GM18873 (cell line): Measurements from ENCODE around the gene ASXL2.

Experiments used
- ATAC-seq: cut with Tn5 transposase; IDR thresholded peaks from one replicate; pipeline ENCODE4 v1.9.1; 2021; ENCODE audit warnings: mild to moderate bottlenecking, moderate library complexity, moderate number of reproducible peaks; ENCODE audit not compliant: unreplicated experiment, low FRiP score

The ASXL2 gene

DNA sequence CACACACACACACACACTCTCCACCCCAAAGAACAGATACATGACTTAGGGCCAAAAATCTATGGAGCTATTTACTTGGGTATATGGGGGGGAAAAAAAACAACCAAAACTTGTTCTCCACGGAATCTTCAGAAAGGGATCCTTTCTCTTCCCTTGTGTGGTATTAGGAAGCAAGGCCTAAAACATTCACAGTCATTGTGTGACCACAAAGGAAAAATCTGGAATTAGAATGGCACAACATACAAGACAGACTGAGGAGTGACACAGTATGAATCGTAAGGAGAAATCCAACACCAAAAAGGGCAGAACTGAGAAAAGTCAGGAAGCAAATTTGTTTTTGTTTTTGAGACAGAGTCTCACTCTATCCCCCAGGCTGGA, 70.3 kb downstream of the ASXL2 start:
- no peak for ATAC-seq

DNA sequence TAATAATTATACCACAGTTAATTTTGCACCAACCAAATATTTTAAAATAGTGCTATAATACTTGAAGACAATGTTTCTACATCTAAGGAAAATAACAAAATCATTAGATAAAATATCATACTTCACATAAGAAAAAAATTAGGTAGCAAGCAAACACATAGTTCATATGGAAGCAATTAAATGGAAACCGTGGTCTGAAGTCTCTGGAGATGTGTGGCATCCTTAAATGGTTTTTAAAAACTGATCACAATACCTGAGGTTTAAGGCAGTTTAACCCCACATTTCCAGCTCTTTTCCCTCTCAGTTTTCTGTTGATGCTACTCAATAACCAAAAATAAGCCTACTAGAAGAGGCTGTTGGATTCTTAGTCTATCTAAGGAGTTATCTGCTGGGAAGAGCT, 71.3 kb downstream of the ASXL2 start:
- no peak for ATAC-seq

DNA sequence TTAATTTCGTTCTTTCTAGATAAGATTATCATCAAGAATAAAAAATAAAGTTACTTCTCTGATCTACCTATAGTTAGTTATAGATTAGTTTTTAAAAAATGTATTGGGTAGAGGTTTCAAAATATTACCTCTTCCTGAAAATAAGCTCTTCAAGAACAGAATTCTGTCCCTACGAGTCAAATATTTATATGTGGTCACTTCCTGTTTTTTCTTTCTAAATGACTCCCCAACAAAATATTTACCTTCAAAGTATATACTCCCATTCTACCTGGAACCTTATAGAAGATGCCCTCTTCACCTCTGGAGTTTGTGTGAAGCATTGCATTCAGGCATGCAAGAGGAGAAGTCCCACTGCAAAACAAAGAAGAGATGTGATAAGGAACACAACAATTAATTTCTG, 72.3 kb downstream of the ASXL2 start:
- no peak for ATAC-seq

DNA sequence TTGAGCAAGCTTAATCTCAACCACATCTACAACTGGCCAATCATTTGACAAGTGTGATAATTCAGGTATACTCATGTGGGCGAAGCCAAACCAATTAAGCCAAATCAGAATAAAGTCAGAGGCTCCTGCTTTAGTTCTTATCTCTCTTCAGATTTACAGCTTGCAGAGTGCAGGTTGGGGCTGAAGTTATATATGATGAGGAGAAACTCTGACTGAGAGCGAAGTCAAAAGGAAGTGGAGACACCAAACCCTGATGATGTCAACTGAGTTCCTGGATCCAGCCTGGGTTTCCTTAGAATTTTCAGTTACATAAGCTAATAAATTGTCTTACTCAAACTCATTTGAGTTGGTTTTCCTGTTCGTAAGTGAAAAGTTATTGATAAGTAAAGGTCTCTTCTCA, 73.9 kb downstream of the ASXL2 start:
- ATAC-seq: no peak

DNA sequence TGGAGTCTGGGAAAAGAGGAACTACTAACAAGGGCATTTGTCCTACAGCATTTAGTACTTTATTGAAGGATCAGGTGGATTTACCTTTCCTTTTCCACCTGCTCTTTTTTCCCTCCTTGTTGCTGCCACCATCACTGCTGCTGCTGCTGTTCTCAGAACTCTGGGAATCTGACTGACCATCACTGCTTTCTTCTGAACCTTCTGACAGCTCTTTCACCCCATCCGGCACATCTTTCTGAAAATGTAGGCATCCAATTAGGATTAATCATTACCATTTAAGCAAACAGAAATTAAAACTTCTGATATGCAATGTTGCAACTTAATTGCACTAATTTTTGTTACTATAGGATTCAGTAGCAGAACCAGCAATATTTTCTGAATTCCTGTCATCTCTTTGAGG, 79.0 kb downstream of the ASXL2 start:
- ATAC-seq: no peak

DNA sequence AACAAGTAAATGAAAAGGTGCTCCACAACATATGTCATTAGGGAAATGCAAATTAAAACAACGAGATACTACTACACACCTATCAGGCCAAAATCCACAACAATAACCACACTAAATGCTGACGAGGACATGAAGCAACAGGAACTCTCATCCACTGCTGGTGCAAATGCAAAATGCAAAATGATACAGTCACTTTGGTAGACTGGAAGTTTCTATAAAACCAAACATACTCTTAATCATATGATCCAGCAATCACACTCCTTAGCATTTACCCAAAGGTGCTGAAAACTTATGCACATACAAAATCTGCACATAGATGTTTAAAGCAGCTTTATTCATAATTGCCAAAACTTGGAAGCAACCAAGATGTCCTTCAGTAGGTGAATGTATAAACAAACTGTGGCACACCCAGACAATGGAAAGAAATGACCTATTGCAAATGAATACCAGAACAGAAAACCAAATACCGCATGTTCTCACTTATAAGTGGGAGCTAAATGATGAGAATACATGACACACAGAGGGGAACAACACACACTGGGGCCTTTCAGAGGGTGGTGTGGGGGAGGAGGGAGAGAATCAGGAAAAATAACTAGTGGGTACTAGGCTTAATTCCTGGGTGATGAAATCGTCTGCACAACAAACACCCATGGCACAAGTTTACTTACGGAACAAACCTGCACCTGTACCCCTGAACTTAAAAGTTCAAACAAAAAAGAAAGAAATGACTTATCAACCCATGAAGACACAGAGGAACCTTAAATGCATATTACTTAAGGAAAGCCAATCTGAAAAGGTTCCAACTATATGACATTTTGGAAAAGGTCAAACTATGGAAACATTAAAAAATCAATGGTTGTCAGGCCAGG, 80.4 kb downstream of the ASXL2 start:
- no peak for ATAC-seq

DNA sequence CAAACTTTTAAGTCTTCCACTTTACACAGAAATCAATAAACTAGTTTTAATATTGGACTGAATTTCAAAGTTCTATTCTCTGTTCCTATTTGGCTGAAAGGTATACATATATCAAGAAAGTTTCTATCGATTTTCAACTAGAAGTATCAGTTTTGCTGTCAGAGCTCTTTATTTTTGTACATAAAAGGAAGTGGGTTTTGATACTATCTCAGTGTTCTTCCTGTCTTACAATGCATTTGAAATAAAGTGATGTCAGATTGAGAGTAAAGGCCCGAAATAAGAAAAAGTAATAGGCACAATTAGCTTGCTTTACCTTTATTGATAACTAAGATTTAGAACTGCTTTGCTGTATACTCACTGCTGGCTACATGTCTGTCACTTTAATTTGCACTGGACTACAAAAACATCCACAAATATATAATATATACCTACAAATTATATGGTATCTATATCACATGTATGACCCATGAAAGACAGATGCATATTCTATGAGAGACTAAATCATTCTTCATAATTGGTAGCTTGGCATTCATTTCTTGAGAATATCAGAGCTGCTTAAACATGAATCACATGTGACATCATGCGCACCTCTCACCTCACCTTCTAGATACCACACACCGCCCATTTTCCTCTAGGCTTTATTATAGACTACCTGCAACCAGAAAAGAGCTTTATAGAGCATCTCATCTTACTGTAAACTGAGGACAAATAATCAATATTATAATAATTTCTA, 83.6 kb downstream of the ASXL2 start:
- no peak for ATAC-seq

DNA sequence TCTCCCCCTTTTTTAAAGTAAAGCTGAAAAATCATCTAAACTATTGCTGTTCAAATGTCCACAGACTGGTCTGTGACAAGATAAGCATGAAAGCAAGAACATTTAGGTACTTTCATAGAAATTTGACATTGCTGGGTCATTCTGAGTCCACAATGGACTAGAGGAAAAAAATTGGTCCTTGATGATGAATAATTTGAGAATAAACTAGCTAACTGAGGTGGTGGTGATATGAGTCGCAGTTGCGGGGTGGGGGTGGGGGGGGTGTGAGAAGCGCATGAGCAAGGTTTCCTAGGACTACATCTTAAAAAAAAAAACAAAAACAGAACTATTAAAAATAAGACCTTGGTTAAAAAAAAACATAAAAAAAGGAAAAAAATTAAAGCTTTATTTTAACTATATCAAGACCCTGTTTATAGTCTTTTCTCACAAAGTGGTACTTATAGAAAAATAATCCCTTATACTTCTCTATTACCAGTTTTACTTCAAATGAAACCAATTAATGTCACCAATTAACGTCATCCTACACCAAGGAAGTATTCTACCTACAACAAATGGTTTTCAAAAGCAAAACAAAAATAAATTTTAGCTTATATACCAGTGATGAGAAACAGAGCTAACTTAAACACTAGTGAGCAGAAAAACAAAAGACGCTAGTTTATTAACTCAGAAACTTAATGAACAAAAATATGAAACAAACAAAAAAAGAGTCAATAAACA, 88.1 kb downstream of the ASXL2 start:
- no peak for ATAC-seq

DNA sequence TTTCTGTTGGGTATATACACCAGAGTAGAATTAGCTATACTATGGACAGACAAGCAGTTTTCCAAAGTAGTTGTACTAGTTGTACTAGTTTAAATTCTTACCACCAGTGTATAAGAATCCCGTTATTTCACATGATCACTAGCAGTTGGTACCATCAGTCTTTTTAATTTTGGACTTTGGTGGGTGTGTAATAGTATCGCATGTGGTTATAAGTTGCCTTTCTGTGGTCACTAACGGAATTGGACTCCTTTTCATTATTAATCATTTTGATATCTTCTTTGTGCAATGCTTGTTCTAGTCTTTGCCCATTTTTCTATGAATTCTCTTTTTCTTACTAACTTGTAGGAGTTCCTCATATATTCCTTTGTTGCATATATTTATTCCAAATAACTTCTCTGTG, 89.8 kb downstream of the ASXL2 start:
- no peak for ATAC-seq

DNA sequence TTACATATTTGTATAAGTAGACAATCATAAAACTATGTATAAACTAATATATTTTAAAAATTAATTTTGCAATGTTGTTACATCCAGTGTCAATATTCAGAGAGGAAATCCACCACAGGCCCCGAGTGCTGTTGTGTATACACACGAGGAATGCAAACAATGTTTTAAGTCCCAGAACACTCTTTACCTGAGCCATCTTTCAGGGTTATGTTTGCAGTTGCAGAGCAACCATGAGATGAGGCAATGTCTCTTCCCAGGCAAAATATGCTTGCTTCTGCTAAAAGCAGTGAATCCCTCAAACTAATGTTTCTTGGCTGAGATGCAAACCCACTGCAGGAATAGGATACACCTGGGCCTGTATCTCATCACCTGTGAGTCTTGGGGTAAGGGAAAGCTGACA, 91.3 kb downstream of the ASXL2 start:
- ATAC-seq: no peak

DNA sequence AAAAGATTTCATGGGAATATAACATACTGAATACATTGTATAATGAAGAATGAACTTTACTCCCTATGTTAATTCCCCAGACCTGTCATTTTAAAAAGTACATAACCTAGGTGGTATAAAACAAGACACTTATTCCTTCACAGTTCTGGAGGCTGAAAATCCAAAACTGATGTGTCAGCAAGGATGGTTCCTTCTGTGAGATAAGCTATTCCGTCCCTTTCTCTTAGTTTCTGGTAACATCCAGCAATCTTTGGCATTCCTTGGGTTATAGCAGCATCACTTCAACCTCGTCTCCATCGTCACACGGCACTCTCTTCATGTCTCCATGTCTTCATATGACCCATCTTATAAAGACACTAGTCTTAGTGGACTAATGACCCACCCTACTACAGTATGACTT, 93.9 kb downstream of the ASXL2 start:
- no peak for ATAC-seq

DNA sequence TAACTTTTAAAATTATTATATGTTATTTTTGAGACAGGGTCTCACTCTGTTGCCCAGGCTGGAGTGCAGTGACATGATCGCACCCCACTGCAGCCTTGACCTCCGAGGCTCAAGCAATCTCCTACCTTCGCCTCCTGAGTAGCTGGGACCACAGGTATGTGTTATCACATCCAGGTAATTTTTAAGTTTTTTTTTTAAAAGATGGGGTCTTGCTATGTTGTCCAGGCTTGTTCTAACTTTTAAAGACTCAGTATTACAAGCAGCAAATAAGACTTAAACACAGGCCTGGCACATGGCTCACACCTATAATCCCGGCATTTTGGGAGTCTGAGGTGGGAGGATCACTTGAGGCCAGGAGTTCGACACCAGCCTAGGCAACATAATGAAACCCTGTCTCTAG, 101.2 kb downstream of the ASXL2 start:
- ATAC-seq: no peak

DNA sequence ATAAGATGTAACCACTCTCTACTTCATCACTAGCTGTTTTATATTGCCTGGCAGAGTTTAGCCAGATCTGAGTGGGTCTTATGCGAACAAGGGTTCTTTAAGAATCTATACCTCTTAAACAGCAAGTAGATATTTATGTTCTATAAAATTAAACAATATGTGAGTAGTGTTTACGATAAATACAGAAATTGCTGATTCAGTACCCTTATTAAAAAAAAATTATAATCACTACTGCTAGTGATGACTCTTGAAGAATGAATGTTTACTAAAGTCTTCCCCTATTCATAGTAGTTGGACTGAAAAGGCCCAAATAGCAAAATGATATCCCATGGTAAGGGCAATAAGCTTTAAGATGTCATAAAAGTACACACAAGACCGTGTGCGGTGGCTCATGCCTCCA, 106.2 kb downstream of the ASXL2 start:
- ATAC-seq: no peak

DNA sequence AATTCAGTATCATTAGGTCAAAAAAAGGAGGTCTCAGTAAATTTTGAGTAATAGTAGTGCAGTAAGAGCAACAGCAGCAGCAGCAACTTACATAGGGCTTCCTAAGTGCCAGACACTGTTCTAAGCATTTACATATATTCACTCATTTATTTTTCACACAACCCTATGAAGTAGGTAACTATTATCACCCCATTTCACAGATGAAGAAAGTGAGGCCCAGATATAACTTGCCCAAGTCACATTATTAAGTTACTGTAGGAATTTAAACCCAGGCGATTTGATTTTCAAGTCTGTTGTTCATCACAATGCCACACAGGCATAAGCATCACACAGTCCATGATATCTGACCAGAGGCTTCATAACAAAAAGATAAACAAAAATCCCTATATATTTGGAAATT, 114.7 kb downstream of the ASXL2 start:
- ATAC-seq: no peak

DNA sequence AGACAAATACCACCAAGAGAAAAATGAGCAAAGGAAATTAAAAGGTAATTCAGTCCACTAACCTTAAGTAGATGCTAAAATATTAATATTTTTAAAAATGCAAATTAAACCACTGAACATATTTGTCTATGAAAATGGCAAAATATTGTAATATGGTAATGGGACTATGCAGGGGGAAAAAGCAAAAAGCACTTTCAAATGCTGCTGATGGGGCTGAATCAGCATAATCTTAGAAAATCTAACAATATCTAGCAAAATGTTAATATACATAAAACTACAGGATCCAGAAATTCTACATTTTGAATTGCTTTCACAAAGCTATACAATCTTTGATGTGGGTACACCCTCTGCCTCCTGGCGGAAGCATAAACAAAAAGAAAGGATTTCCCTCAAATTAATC, 118.0 kb downstream of the ASXL2 start:
- ATAC-seq: no peak

DNA sequence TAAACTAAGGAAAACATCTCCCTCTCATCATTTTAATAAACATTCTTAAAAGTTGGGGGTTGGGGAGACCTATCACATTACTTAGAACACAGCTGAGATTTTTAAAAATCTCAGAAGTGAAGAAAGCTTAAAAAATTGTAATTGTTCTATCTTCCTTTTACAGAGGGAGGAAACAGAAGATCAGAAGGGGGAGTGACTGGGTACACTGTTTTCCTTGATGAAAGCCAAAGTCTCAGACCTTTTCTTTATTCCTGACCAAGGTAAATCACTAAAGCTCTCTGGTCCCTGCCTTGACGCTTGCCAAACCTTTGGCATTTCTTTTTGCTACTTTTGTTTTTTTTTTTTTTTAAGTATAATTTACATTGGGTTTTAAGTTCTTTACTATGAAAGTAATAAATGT, 119.9 kb downstream of the ASXL2 start:
- ATAC-seq: no peak

DNA sequence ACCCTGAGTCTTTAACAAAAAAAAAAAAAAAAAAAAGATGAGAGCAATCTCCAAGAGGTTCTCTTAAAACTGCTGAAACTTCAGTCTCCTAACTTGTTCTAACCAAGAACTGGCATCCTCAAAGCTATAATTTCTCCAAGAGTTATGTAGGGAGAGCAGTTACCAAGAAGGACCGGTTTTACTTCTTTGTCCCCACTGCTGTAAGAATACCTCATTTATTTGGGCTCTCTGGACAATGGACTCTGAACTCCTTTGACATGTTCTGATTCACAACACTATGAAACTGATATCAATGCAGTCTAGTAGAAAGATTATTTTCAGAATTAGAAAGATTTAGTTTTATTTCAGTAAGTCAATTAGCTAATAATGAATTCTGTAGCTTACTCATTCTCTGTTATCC, 120.4 kb downstream of the ASXL2 start:
- no peak for ATAC-seq

DNA sequence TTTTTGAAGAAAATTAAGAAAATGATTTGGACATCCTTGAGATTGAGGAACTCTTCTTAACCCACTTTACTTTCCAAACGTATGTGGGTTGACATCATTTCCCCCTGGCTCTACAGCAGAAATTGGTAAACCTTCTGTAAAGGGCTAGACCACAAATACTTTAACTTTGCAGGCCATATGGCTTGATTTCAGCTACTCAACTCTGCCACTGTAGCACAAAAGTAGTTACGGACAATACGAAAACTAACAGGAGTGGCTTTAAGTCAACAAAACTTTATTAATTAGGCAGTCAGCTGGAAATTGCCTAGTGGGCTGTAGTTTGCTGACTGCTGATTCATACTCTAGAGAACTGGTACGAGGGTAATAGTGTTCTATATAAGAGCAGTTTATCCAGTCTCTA, 121.8 kb downstream of the ASXL2 start:
- no peak for ATAC-seq

DNA sequence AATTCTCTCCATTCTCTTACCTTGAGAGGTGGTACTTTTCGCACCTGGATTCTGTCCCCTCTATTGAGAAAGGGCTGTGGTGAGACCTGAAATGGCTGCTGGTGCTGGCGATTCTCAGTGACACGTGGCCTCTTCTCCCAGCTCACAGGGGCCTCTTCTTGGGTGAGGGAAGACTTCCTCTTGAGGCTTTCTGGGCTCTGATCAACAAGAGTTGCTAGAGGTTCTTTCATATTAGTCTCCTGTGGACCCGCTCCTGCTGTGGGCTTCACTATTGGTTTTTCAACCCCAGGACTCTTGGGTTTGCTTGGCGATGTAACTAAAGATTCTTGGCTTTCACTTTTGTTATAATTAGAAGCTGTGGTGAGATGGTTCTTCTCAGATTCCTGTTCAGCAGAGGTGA, 128.6 kb downstream of the ASXL2 start:
- ATAC-seq: no peak

DNA sequence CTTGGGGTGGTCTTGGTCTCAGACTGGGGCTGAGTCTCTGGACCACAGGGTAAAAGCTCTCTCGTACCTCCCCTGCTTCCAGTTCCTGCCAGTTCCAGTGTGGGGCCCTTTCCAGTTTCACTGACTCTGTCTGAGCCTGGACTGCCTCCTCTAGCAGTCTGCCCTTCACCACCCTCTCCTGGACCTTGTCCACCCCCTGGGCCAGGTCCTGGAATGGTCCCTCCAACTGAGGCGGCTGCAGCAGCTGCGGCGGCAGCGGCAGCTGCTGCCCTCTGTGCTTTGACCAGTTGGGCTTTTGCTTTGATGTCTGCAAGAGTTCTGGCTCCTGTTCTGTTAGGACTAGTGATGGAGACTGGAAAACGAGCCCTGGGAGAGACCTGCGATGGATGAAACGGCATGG, 134.2 kb downstream of the ASXL2 start:
- no peak for ATAC-seq

DNA sequence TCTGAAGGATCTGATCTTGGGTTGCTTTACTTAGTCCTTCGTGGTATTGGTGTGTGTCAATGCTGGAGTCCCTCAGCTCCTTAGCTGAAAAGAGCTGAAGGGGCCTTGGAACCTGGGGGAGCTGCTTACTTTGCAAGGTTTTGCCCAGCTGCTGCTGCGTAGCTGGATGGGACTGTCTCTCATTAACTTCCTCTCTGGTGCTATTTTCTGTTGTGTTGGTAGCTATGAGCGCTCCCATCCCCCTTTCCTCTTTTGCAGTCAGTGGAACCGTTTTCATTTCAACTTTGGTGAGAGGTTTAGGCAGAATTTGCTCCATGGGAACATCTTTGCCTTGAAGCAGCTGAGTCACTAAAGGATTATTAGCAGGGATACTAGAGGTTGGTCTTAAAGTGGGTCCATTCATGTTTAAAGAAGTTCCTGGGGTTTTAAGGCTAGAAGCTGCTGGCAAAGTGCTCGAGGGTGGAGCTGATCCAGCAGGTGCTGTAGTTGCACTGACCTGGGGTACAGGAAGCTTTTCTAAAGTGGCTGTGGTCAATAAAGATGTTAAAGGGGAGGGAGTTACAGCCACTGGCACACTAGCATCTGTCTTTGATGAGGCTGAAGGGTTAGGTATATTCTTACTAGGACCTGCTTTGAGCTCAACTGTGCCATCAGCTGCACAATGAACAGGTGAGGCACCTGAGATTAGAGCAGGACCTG, 135.0 kb downstream of the ASXL2 start:
- no peak for ATAC-seq
